HG02759 (cell line): ENCODE results near the gene STYK1.

Source experiments
- ATAC-seq: cut with Tn5 transposase; IDR thresholded peaks from one replicate; pipeline ENCODE4 v1.9.1; 2021; ENCODE audit warnings: mild to moderate bottlenecking, moderate library complexity; ENCODE audit not compliant: unreplicated experiment

The STYK1 gene

DNA sequence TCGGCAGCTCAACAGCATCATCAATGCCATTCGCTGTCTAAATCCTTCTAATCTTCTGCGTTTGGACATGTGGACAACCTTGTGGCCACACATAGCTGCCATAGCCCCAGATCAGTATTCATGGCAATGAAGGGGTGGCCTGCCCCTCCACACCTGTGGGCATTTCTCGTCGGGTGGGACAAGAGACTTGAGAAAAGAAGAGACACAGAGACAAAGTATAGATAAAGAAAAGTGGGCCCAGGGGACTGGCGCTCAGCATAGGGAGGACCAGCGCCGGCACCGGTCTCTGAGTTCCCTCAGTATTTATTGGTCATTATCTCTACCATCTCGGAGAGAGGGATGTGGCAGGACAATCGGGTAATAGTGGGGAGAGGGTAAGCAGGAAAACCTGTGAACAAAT, 102.7 kb downstream of the STYK1 start:
- no peak for ATAC-seq
